GM12878 (cell line): Measurements from ENCODE around the gene NBPF3. TPM values are rescaled to one million over a fixed set of nuclear protein-coding genes. Genes with fewer than 3 reads are reported as not detected.

Experiments used
- ATAC-seq: fragments of 200-7000 bp; cut with Tn5 transposase; 3 replicates; pipeline ENCODE4 v1.9.1; 2020; ENCODE audit warnings: mild to moderate bottlenecking, moderate library complexity
- BruUV-seq: library from RNA; stranded (reverse); fragments of 400-500 nt; replicated peaks from 2 replicates; lab custom pipeline; 2021; lab: Mats Ljungman, UMichigan
- CTCF ChIA-PET: fragments of 300-600 bp; sonication (Branson Sonifier 250); formaldehyde crosslinking; extraction: SDS; loops from one replicate; lab custom pipeline; 2021; ENCODE audit warnings: inconsistent platforms; lab: Yijun Ruan, JAX
- POLR2A ChIA-PET: fragments of 350-600 bp; formaldehyde crosslinking; extraction: SDS; loops from one replicate; lab custom pipeline; 2021; ENCODE audit warnings: inconsistent platforms; lab: Charles Lee
- RAD21 ChIA-PET: fragments of 300-600 bp; sonication (Branson Sonifier 250); formaldehyde crosslinking; loops from one replicate; lab custom pipeline; 2023; ENCODE audit warnings: antibody characterized with exemption; ENCODE audit not compliant: unreplicated experiment; lab: Charles Lee
- SMC1A ChIA-PET: fragments of 300-600 bp; sonication (Branson Sonifier 250); formaldehyde crosslinking; loops from one replicate; lab custom pipeline; 2023; ENCODE audit not compliant: unreplicated experiment, uncharacterized antibody; lab: Charles Lee
- DNase-seq: peaks from one replicate; pipeline ENCODE4 v3.0.0-alpha.2; 2011; ENCODE audit warnings: low read depth, low spot score
- FAIRE-seq: peaks from 3 replicates; lab custom pipeline; 2011; peaks lifted over from hg19 to GRCh38; lab: Jason Lieb, UNC
- H2AFZ ChIP-seq: 2 replicates; pipeline ENCODE4 v1.6.0; 2011; ENCODE audit warnings: low read depth, low read length, control low read depth; ENCODE audit not compliant: control insufficient read depth
- H3K27ac ChIP-seq: 2 replicates; pipeline ENCODE4 v1.5.1; 2011; ENCODE audit warnings: control low read depth; ENCODE audit not compliant: control insufficient read depth, insufficient read depth
- H3K27me3 ChIP-seq, 2 experiments: replicated peaks in 1 of 2; 2 replicates each; pipeline versions ENCODE4 v1.6.0 to v1.6.1; 2011; ENCODE audit warnings: low read length in 1 of 2; ENCODE audit not compliant: control insufficient read depth in 2 of 2, insufficient read depth in 2 of 2
- H3K36me3 ChIP-seq, 2 experiments: 2 replicates each; pipeline ENCODE4 v1.5.1; 2011; ENCODE audit warnings: low read length in 1 of 2; ENCODE audit not compliant: control insufficient read depth in 2 of 2, insufficient read depth in 2 of 2
- H3K4me1 ChIP-seq: 2 replicates; pipeline ENCODE4 v1.6.1; 2011; ENCODE audit warnings: mild to moderate bottlenecking, low read length, moderate library complexity, mixed read lengths; ENCODE audit not compliant: control insufficient read depth, insufficient read depth
- H3K4me2 ChIP-seq: 2 replicates; pipeline ENCODE4 v1.6.0; 2011; ENCODE audit warnings: control low read depth; ENCODE audit not compliant: control insufficient read depth, insufficient read depth
- H3K4me3 ChIP-seq: fragments of 200-600 bp; sonication (generic); 2 replicates; pipeline ENCODE4 v1.5.1; 2016
- H3K79me2 ChIP-seq: 2 replicates; pipeline ENCODE4 v1.6.0; 2011; ENCODE audit warnings: low read length; ENCODE audit not compliant: control insufficient read depth, insufficient read depth
- H3K9ac ChIP-seq: 2 replicates; pipeline ENCODE4 v1.8.0; 2011; ENCODE audit warnings: low read length, control low read depth, mixed read lengths; ENCODE audit not compliant: control insufficient read depth, insufficient read depth
- H3K9me3 ChIP-seq: replicated peaks from 3 replicates; pipeline ENCODE4 v1.5.1; 2011; ENCODE audit warnings: mild to moderate bottlenecking, low read length; ENCODE audit not compliant: control insufficient read depth, insufficient read depth
- H4K20me1 ChIP-seq: 2 replicates; pipeline ENCODE4 v1.6.0; 2011; ENCODE audit not compliant: control insufficient read depth, insufficient read depth
- GATAD2B ChIP-seq: fragments of 450-650 bp; conservative IDR thresholded peaks from 2 replicates; pipeline ENCODE4 v1.6.1; 2017; ENCODE audit warnings: low read depth, mild to moderate bottlenecking, moderate library complexity
- RB1 ChIP-seq: fragments of 450-650 bp; formaldehyde crosslinking; IDR thresholded peaks from 2 replicates; pipeline ENCODE4 v1.6.1; 2017; ENCODE audit warnings: mild to moderate bottlenecking, borderline replicate concordance
- ZNF207 ChIP-seq: fragments of 450-650 bp; IDR thresholded peaks from 2 replicates; pipeline ENCODE4 v1.6.1; 2014; ENCODE audit warnings: antibody characterized with exemption, mild to moderate bottlenecking, borderline replicate concordance
- WGBS: methylation state at CpG from one replicate; pipeline ENCODE4 v1.1.6; 2016; ENCODE audit warnings: low lambda C conversion rate; ENCODE audit not compliant: insufficient replicate concordance, insufficient coverage; ENCODE audit errors: missing lambda C conversion rate; 5-methylcytosine and 5-hydroxymethylcytosine counted together
- in situ Hi-C: fragments of 300-500 bp; cut with MboI; formaldehyde crosslinking; loops from 9 replicates; pipeline ENCODE4 v1.14.3; 2018; ENCODE audit warnings: mixed read lengths
- intact Hi-C: fragments of 100-400 bp; cut with micrococcal nuclease; formaldehyde crosslinking; loops from one replicate; pipeline ENCODE4 v1.14.2; 2022; ENCODE audit not compliant: unreplicated experiment
- polyA plus RNA-seq, 11 experiments: library from polyadenylated mRNA; depleted of rRNA in 4 of 11; unstranded in 6 of 11; stranded (reverse) in 5 of 11; fragments of >200 nt; fragmentation: Nextera tagmentation in 4 of 11; fragmentation: Illumina TruSeq in 1 of 11; extraction: Ambion mirVana in 4 of 11; extraction: Trizol in 1 of 11; gene quantifications; 1 replicate in 1 of 11; 2 replicates in 10 of 11; pipeline versions ENCODE4 v1.2.1 to v1.2.3, GENCODE V29; 2011 to 2016; ENCODE audit warnings: inconsistent platforms in 2 of 11, missing spikeins in 2 of 11, low read depth in 1 of 11
- total RNA-seq, 4 experiments: library from RNA; depleted of rRNA in 3 of 4; stranded (reverse); fragments of >200 nt in 3 of 4; fragmentation: Illumina TruSeq in 1 of 4; extraction: Trizol in 1 of 4; gene quantifications; 2 replicates each; pipeline versions ENCODE4 v1.2.1 to v1.2.3, GENCODE V29; 2013 to 2021
- TF ChIP-seq, protein P1 (sequence below): IDR thresholded peaks from 2 replicates; pipeline ENCODE4 v1.6.1; 2011; ENCODE audit warnings: low read depth, mild to moderate bottlenecking, low read length, moderate library complexity, borderline replicate concordance; ENCODE audit errors: extremely low read depth
- TF ChIP-seq, protein P2 (sequence below): fragments of 450-650 bp; IDR thresholded peaks from 2 replicates; pipeline ENCODE4 v1.6.1; 2017; ENCODE audit warnings: mild to moderate bottlenecking

NBPF3 gene
- total and polyA plus RNA-seq, 10 of the 15 experiments (the other 5 are each of a cell fraction or from before 2014, with no cell fraction given), result 0.56 to 4.4 (median 2.7) TPM

DNA sequence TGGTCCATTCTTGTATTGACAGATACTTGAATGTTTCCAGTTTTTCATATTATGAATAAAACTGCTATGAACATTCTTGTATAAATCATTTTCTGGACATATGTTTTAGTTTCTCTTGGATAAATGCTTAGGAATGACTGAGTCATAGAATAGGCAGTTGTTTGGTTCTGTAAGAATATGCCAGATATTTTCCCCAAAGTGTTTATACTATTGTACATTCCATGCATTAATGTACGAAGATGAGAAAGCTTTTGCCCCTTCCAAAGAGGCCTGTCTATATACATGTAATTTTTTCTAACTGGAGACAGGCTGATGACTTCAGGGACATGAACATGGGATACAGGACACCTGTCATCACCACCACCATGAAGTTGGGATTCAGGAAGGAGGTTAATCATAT, 11.3 kb downstream of the NBPF3 start:
- ATAC-seq (no peak), FAIRE-seq (no peak), DNase-seq (no peak)
- H3K9ac ChIP-seq, result no peak overlapping the region
- CTCF ChIA-PET, result interaction anchor here (1.5 kb wide), 1 partner anchor 10 kb away, joined by 3 read pairs; no protein-coding TSS in a partner anchor
- TF ChIP-seq GATAD2B (no peak), RB1 (no peak), ZNF207 (no peak)
- TF ChIP-seq, protein P1, sequence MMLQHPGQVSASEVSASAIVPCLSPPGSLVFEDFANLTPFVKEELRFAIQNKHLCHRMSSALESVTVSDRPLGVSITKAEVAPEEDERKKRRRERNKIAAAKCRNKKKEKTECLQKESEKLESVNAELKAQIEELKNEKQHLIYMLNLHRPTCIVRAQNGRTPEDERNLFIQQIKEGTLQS, result no peak
- TF ChIP-seq, protein P2, sequence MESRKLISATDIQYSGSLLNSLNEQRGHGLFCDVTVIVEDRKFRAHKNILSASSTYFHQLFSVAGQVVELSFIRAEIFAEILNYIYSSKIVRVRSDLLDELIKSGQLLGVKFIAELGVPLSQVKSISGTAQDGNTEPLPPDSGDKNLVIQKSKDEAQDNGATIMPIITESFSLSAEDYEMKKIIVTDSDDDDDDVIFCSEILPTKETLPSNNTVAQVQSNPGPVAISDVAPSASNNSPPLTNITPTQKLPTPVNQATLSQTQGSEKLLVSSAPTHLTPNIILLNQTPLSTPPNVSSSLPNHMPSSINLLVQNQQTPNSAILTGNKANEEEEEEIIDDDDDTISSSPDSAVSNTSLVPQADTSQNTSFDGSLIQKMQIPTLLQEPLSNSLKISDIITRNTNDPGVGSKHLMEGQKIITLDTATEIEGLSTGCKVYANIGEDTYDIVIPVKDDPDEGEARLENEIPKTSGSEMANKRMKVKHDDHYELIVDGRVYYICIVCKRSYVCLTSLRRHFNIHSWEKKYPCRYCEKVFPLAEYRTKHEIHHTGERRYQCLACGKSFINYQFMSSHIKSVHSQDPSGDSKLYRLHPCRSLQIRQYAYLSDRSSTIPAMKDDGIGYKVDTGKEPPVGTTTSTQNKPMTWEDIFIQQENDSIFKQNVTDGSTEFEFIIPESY, result no peak
- H3K36me3 ChIP-seq, result no peaks in the 10 kb centered on the region
- in situ Hi-C loops (no loop called here), intact Hi-C loops (no loop called here)
- no peak overlapping the region for H3K4me3 ChIP-seq
- POLR2A ChIA-PET, result no interaction called here
- no peak overlapping the region for H3K27ac ChIP-seq
- no peaks in the 10 kb centered on the region for H3K4me1 ChIP-seq
- no peaks in the 10 kb centered on the region for H3K9me3 ChIP-seq
- no TSS peak for BruUV-seq
- H4K20me1 ChIP-seq, result no peaks in the 10 kb centered on the region
- H3K79me2 ChIP-seq, result no peaks in the 10 kb centered on the region
- WGBS, result 43% methylated on average over 1 of the region's 1 CpG
- H3K27me3 ChIP-seq, result no peaks in the 10 kb centered on the region
- H3K4me2 ChIP-seq, result no peak overlapping the region
- H2AFZ ChIP-seq, result no peak overlapping the region
- RAD21 ChIA-PET, result no interaction called here
- SMC1A ChIA-PET, result no interaction called here
